IPS-18c (cell line): ENCODE measurements around the gene PRELID3B.

ENCODE experiments used
- H3K4me3 ChIP-seq: 2 replicates; pipeline ENCODE4 v1.7.0; 2013; ENCODE audit warnings: low read depth, mild to moderate bottlenecking, low read length, moderate library complexity; ENCODE audit not compliant: insufficient read depth
- H3K9me3 ChIP-seq: one replicate; pipeline ENCODE4 v1.6.1; 2013; ENCODE audit warnings: mild to moderate bottlenecking, low read length, moderate library complexity; ENCODE audit not compliant: control insufficient read depth, insufficient read depth

The PRELID3B gene

DNA sequence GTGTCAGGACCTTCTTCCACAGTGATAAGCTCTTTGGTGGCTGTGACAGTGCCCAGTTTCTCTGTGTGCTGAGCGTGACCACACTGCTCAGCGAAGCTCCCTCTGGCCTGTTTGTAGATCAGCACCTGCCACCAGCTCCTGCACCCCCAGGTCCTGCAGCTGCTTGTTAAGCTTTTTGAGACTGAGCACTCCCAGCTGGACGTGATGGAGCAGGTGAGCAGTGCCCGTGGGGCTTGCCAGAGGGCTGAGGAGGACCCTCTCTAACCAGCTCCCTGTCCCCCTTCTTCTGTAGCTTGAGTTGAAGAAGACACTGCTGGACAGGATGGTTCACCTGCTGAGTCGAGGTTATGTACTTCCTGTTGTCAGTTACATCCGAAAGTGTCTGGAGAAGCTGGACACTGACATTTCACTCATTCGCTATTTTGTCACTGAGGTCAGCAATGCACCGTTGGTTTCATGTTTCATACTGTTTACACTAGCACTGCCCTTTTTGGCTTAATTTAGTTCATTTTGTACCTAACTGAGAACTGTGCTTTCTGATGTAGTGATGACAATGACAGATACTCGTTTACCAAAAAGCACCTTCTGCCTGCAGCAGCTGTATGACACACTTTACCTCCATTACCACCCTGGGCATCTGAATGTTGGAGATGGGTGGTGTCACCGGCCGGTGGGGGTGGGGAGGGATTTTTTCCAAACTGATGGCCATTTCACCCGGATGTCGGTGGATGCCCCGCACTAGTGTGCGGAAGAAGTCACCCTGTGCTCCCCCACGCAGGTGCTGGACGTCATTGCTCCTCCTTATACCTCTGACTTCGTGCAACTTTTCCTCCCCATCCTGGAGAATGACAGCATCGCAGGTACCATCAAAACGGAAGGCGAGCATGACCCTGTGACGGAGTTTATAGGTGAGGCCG is 49.0 kb downstream of the PRELID3B start:
- Histone ChIP-seq H3K4me3 (no peak overlapping the region), H3K9me3 (no peaks in the 10 kb centered on the region)

DNA sequence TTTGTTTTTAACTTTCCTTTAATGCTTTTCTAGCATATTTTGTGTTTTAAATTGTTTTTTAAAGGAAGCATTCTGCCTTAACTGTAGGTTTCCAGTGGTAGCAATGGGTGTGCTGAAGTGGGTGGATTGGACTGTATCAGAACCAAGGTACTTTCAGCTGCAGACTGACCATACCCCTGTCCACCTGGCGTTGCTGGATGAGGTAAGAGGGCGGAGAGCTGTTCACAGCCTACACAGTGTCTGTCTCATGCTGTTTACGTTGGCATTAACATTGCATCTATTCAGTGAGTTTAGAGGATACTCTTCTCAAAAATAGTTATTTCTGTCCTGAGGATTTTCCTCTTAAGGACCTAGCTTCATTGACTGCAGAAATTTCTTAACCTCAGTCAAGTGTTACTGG is 49.7 kb downstream of the PRELID3B start:
- no peak overlapping the region for H3K4me3 ChIP-seq
- H3K9me3 ChIP-seq = no peaks in the 10 kb centered on the region

DNA sequence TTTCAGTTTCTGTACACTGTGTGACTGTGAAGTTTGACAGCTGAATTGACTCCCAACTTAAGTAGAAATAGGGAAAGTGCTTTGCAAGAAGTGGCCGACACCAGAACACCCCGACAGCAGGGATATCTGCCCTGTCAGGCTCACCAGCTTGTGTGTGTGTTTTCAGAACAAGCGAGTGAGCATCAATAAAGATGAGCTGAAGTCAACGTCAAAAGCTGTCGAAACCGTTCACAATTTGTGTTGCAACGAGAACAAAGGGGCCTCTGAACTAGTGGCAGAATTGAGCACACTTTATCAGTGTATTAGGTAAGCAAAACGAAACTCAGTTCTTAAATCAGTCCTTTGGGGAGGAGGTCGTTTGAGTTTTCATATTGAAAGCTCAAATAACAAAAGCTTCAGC is 50.9 kb downstream of the PRELID3B start:
- H3K9me3 ChIP-seq = no peaks in the 10 kb centered on the region
- no peak overlapping the region for H3K4me3 ChIP-seq

DNA sequence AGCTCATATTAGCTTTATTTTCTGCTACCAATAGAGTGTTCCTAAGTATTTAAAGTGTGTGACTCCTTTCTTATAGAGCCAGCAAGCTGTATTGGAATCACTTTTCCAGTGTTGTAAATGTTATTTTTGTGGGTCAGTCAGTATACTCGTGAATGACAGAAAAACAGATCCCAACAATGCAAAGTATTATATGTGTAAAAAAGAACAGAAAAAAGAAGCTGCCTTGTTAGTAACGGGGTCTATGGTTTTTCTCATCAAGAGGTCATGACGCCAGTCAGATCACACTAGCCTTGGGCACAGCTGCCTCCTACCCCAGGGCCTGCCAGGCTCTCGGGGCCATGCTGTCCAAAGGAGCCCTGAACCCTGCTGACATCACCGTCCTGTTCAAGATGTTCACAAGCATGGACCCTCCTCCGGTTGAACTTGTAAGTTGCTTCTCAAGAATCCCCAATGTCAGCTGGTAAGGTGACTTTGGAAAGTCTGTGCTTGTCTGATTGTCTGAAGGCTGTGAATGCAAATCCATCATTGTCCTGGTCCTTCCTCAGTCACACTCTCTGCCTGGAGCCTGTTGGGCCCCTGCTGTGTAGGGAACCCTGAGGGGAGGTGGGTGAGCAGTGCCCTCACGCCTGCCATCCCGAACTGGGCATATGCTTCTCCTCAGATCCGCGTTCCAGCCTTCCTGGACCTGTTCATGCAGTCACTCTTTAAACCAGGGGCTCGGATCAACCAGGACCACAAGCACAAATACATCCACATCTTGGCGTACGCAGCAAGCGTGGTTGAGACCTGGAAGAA is 51.7 kb downstream of the PRELID3B start:
- Histone ChIP-seq H3K9me3 (no peaks in the 10 kb centered on the region), H3K4me3 (no peak overlapping the region)

DNA sequence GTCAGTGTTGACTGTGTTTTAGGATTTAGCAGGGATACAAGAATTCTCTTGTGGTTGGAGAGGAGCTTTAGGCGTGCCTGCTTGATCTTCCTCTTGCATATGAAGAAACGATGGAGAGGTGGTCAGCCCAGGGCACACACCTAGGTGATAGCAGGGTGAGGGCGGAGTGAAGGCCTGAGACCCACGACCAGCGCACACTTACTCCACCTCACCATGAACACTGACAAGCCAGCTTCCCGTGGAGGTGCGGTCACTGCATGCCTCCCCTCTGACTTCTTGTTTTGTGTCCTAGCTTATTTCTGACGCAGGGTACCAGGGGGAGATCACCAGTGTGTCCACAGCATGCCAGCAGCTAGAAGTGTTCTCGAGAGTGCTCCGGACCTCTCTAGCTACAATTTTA is 53.4 kb downstream of the PRELID3B start:
- H3K9me3 ChIP-seq = no peaks in the 10 kb centered on the region
- H3K4me3 ChIP-seq = no peak overlapping the region

DNA sequence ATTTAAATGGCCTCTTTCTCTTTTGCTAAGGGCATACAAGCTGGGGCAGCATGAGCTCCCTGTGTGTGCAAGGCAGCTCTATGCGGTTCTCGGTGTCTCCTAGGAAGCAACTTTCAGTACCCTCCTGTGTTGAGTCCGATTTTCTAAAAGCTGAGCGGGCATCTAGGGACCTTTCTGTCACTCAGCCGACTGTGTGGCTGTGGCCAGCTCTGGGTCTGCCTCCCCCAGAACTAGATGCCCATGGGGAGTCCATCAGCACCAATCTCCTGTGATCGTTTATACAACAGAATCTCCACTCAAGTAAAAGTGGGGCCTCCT is 54.1 kb downstream of the PRELID3B start:
- H3K9me3 ChIP-seq = no peaks in the 10 kb centered on the region
- no peak overlapping the region for H3K4me3 ChIP-seq

DNA sequence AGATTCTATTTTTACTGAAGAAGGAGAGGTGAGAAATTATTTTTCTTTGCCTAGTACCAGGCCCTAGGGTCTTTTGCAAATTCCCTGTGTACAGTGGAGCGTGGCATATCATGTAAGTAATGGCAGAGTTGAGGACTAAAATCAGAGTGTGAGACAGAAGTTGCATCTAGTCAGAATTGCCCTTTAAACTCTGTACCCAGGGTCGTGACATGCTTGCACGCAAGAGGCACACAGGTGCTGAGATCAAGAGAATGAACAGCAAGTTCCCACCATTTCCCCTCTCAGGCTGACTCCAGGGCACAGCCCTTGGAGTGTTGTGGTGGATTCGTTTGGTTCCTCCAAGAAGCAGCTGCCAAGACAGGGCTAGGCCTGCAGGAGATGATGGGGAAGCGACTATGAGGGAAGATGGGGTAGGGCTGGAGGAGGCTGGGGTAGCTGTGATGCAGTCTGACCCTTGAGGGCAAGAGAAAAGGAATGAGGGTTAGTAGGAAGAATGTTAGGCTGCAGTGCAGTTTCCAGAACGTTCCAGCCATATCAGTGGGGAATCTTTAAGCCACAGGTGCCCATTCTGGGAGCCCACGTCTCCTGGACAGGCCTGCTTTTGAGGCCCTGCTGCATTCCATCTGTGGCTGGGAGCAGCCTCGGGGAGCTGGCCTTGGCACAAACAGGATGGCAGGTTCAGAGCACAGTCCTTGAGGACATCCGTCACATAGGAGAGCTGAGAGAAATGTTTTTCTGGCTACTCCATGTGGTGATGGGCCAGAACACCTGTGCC is 54.6 kb downstream of the PRELID3B start:
- H3K9me3 ChIP-seq = no peaks in the 10 kb centered on the region

DNA sequence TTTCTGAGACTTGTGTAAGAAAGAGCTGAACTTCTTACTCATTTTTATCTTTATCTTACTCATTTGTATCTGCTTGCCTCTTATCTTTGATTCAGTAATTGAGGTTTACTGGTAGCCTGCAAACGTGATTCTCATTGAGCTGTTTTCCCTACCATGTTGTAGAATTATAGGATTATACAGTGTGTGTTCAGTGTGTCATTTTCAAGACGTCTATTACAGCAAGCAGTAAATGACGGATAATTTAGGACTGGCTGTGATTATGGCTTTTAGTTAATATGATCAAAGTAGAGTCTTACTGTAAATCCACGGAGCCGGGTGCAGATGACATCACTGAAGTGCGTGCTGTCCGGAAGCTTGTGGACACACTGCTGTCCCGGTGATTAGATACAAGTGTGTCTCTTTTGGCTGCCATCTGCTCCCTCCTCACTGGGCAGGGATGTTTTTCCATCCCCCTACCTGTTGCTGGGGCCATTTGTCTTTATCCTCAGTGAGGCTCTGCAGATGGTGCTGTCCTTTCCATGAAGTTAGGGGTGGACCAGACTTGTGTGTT is 55.5 kb downstream of the PRELID3B start:
- H3K4me3 ChIP-seq = no peak overlapping the region
- H3K9me3 ChIP-seq = no peaks in the 10 kb centered on the region

More for the DNA sequence above, 54.6 kb downstream of the PRELID3B start:
- no peak overlapping the region for H3K4me3 ChIP-seq

DNA sequence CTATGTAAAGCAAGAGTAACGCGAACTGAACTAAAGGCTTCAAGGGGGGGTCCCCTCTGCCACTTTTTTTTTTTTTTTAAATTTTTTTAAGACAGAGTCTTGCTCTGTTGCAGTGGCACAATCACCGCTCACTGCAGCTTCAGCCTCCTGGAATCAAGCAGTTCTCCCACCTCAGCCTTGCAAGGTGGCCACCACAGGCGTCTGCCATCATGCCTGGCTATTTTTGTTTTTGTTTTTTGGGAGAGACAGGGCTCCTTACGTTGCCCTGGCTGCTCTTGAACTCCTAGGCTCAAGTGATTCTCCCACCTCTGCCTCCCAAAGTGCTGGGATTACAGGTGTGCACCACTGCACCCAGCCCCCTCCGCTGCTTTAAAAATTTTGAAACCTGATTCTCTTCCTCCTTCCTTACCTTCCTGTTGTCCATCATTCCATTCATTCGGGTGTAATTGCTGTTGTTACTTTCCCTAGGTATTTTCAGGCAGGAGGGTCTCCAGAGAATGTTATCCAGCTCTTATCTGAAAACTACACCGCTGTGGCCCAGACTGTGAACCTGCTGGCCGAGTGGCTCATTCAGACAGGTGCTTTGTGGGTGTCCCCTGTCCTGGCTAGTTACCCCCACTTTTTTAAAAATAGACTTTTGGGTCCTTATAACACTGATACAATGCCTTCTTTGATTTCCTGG is 56.2 kb downstream of the PRELID3B start:
- Histone ChIP-seq H3K9me3 (peaks cover 2% of the 10 kb centered on the region), H3K4me3 (no peak overlapping the region)

DNA sequence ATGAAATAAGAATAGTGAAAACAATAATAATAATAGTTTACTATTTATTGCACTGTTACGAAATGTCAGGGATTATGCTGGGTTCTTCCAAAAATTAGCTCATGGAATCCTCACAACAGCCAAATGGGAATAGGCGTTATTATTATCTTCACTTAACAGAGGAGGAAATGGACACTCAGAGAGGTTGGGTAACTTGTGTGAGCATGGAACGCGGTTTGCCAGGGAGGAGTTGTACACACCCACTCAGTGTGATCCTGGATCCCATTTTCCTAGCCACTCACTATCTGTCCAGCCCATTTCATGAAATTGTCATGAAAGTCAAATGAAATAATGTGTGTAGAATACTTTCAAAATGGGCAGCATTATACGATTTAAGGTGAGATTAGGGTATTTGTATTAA is 56.9 kb downstream of the PRELID3B start:
- H3K4me3 ChIP-seq = no peak overlapping the region

DNA sequence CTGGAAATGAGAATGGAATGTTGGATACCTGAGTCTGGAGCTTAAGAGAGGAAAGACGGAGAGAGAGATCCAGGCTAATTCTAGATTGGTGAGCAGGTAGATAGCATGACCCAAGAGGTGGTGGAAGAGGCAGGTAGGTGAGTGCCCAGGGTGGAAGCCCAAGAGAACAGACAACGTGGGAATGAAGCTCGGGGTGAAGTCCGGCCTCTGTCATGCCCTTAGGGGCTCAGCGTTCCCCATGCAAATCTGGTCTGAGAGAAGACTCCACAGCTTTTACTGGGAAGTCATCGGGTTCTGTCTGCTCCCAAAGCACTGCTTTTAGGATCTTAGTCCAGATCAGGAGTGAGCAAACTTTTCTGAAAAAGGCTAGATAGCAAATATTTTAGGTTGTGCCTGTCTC is 57.9 kb downstream of the PRELID3B start:
- Histone ChIP-seq H3K9me3 (peaks cover 2% of the 10 kb centered on the region), H3K4me3 (no peak overlapping the region)

More for the DNA sequence above, 56.9 kb downstream of the PRELID3B start:
- peaks cover 2% of the 10 kb centered on the region for H3K9me3 ChIP-seq
